ENCODE data around the gene RTBDN. TPM values are rescaled to one million over a fixed set of nuclear protein-coding genes. Genes with fewer than 3 reads are reported as not detected.
A peak's percentile ranks its signal among the peaks of the same experiment; 100 is the strongest.

The RTBDN gene
- total RNA-seq, 2 donors from 2014 or later, result 0.49 TPM; not detected in 1

GRCh38 chr19:12787458-12787857 is 46.9 kb downstream of the RTBDN start:
- DNase-seq (peak in 1 of 2 donors; percentile 13), ATAC-seq (no peak)
- intact Hi-C loops (cut with DNase I, micrococcal nuclease), result no loop called here

GRCh38 chr19:12786952-12787351 is 47.4 kb downstream of the RTBDN start:
- intact Hi-C loops (cut with DNase I, micrococcal nuclease), result no loop called here
- DNase-seq (no peak), ATAC-seq (no peak)

DNA sequence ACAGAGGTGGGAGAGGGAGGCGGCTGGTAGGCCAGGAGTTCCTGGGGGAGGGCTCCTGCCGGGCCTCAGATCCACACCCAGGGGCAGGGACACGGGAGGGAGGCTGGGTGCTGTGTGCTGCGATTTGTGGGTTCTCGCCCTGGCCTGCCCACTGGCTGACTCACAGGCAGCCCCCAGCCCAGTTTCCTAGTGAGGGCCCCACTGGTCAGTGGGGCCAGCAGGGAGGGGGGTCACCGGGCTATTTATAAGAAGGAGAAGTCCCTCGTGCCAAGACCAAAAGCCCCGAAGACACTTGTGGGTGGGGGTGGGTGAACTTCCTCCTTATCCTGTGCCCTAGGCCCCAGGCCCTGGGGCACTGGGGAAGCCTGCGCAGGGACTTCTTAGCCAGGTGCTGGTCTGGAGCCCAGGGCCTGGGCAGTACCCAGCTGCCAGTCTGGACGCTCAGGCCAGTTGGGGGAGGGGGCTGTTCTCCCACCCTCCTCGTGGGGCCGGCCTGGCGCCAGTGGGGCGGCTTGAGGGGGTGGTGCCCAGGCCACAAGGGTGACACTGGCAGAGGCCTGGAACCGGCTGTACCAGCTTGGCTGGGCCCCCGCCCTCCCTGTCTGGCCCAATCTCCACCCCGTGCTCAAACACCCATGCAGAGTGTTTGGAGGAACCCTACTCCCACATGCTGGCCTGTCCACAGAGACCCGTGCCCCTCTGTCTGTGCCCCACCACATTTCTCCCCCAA is 48.1 kb downstream of the RTBDN start:
- DNase-seq (peak; percentile 82 to 85), ATAC-seq (peak; percentile 23)
- intact Hi-C loops (cut with DNase I, micrococcal nuclease), result no loop called here

DNA sequence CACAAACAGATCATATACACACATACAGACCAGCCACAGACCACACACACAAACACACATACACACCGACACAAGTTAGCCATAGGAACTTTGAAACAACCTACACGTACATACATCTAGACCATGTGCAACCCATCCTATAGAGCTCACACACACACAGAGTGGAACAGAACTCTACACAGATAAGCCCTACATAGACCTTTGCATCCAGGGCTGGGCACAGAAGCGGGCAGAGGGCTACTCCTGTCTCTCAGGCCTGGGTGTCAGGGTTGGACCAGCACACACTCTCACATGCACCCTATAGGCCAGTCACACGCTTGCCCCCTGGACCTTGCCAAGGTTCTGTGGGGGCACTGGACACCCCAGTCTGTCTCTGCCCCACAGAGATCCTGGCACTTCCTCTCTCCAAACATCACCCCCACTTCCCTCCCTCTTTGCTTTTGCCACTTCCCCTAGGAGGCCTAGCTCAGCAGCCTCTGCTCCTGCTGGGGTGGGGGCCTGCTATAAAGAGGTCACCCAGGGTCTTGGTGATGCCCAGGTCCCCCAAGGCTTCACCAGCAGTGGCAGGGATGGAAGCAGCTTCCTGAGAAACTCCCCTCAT is 48.8 kb downstream of the RTBDN start:
- ATAC-seq (no peak), DNase-seq (peak in 1 of 2 donors; percentile 43)
- intact Hi-C loops (cut with DNase I, micrococcal nuclease), result no loop called here

GRCh38 chr19:12784871-12785430 is 49.4 kb downstream of the RTBDN start:
- intact Hi-C loops (cut with DNase I, micrococcal nuclease), result no loop called here
- no peak for ATAC-seq
- DNase-seq, result peak in 1 of 2 donors; percentile 31

DNA sequence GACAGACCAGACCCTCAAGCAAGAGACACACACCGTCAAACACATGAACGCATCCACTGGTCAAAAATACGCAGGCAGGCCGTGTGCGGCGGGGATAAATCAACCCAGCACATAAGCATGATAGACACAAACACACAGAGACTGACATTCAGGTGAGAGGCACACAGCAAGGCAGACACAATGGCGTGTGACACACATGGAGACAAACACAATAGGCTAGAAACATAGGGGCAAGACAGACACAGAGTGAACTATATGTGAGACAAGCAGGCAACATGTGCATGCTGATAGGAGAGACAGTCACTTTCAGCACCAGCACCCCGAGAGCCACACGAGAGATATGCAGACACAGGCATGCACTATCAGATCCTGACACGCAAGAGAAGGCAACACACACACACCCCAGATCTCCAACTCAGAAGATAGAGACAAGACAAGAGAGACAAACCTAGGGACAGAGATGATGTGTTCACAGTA is 49.9 kb downstream of the RTBDN start:
- ATAC-seq (no peak), DNase-seq (peak in 1 of 2 donors; percentile 26)
- intact Hi-C loops (cut with DNase I, micrococcal nuclease), result no loop called here

DNA sequence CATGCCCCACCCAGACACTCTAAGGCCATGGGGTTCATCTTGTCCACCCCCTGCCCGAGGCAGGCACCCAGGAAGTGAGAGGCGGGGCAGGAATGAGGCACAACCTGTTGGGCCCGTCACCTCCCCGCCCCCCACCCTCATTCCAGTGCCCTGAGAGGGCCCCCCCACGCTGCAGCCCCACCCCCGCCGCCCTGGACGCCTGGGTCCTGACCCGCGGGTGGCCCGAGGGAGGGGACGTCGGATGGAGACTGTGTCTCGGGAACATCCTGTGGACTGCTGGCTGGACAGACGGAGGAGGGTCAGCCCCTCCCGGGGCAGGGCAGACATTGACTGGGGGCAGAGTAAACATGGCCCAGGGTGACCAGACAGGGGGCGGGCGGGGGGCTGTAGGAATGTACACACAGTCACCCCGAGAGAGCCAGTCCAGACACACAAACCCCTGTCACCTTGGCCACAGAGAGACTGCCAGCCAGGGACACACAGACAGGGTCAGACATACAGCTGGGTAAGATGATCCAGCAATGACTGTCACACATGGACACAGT is 50.5 kb downstream of the RTBDN start:
- intact Hi-C loops (cut with DNase I, micrococcal nuclease), result no loop called here
- peak; percentile 64 to 84 for DNase-seq
- ATAC-seq, result peak; percentile 16

DNA sequence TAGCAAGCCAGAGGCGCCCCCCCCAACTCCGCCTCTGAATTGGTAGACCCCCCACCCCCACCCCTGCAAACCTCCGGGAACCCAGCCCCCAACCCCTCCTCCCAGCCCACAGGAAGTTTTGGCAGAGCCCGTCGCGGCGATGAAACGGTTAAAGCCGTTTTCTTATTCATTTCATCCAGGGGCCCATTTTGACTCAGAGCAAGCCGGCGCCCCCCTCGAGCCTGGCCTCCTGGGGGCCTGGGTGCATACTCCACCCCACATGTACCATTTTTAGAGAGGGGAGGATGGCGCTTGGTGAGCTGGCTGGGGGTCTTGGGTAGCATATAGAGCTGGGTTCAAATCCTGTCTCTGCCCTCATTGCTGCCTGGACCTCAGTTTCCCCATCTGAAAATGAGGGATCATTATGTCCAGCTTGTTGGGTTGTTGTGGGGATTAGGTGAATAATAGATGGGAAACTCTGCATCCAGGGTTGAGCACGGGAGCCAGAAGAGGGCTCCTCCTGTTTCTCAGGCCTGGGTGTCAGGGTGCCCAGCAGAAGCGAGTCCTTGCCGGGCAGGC is 51.0 kb downstream of the RTBDN start:
- ATAC-seq (no peak), DNase-seq (no peak)
- intact Hi-C loops (cut with DNase I, micrococcal nuclease), result no loop called here

DNA sequence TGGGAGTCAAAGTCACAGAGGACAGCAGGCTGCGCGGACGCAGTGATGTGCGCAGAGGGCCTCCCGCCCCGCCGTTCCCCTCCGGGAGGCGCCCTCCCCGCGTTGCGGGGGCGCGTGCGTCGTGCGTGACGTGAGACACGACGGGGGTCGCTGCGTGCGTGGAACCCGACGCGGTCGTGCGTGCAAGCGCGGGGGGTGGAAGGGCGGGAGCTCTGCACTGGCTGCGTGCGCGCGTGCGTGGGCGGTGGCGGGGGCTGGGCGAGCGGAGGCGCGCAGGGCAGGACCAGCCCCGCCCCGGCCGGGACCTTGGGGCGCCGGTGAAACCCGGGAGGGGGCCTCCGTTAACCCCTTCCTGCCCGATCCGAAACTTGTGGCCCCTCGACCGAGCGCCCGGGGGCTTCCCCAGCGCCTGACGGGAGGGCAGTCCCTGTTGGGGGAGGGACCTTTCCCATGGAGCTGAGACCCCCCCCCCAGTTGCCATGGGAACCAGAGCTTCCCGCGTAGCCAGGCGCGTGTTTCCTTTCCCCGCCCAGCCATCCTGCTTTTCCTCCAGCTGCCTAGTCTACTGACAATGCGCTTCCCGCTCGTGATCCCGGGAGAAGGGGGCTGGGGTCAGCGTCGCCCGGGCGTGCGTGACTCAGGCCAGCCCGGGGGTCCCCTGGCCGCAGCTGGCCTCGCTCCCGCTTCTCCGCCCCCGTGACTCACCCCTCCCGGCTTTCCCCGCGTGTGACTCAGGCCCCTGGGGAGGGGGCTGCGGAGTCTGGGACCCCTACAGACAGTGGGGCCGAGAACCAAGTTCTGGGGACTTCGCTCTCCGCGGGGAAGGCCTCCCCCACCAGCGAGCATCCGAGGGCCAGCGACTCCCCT is 51.7 kb downstream of the RTBDN start:
- ATAC-seq (peak; percentile 48), DNase-seq (peak; percentile 85 to 91)
- intact Hi-C loops (cut with DNase I, micrococcal nuclease), result no loop called here

GRCh38 chr19:12782174-12782423 is 52.3 kb downstream of the RTBDN start:
- ATAC-seq (no peak), DNase-seq (no peak)
- intact Hi-C loops (cut with DNase I, micrococcal nuclease), result no loop called here

GRCh38 chr19:12779162-12779993 is 55.0 kb downstream of the RTBDN start:
- ATAC-seq (no peak), DNase-seq (peak; percentile 53 to 54)
- intact Hi-C loops (cut with DNase I, micrococcal nuclease), result no loop called here

- ATAC-seq (no peak), DNase-seq (no peak)
- intact Hi-C loops (cut with DNase I, micrococcal nuclease), result no loop called here
These were observed 55.5 kb downstream of the RTBDN start for GRCh38 chr19:12778905-12779161.

- intact Hi-C loops (cut with DNase I, micrococcal nuclease), result no loop called here
- peak; percentile 27 for ATAC-seq
These were observed 56.1 kb downstream of the RTBDN start for GRCh38 chr19:12778017-12778904.

GRCh38 chr19:12777217-12778016 is 57.0 kb downstream of the RTBDN start:
- ATAC-seq (peak; percentile 39), DNase-seq (peak; percentile 77 to 86)
- intact Hi-C loops (cut with DNase I, micrococcal nuclease), result no loop called here

More at GRCh38 chr19:12778017-12778904, 56.1 kb downstream of the RTBDN start:
- DNase-seq, result peak; percentile 77 to 83

Measured in left colon (tissue), 2 donors.